Duodenal mucosa (tissue), 2 donors: ENCODE data around the gene NUDT1.

ENCODE experiments used
- H3K27ac ChIP-seq: one replicate; pipeline ENCODE4 v1.7.0; 2013; ENCODE audit warnings: low read depth, low read length
- H3K27me3 ChIP-seq, 2 donors: one replicate each; pipeline ENCODE4 v1.7.0; 2013; ENCODE audit warnings: low read length in 2 of 2, control low read depth in 1 of 2; ENCODE audit not compliant: insufficient read depth in 2 of 2, control insufficient read depth in 1 of 2
- H3K36me3 ChIP-seq, 2 donors: one replicate each; pipeline ENCODE4 v1.7.0; 2013; ENCODE audit warnings: low read length in 2 of 2, control low read depth in 1 of 2; ENCODE audit not compliant: insufficient read depth in 2 of 2, control insufficient read depth in 1 of 2
- H3K4me1 ChIP-seq, 2 donors: one replicate each; pipeline ENCODE4 v1.7.0; 2013; ENCODE audit warnings: low read length in 2 of 2, control low read depth in 1 of 2; ENCODE audit not compliant: insufficient read depth in 2 of 2, control insufficient read depth in 1 of 2
- H3K4me3 ChIP-seq, 2 donors: one replicate each; pipeline ENCODE4 v1.7.0; 2013; ENCODE audit warnings: low read length in 2 of 2, low read depth in 1 of 2
- H3K9ac ChIP-seq, 2 donors: one replicate each; pipeline ENCODE4 v1.7.0; 2013; ENCODE audit warnings: low read length in 2 of 2, low read depth in 1 of 2
- H3K9me3 ChIP-seq, 2 donors: one replicate each; pipeline ENCODE4 v1.7.0; 2013; ENCODE audit warnings: low read length in 2 of 2, control low read depth in 1 of 2; ENCODE audit not compliant: control insufficient read depth in 1 of 2

Gene NUDT1

DNA sequence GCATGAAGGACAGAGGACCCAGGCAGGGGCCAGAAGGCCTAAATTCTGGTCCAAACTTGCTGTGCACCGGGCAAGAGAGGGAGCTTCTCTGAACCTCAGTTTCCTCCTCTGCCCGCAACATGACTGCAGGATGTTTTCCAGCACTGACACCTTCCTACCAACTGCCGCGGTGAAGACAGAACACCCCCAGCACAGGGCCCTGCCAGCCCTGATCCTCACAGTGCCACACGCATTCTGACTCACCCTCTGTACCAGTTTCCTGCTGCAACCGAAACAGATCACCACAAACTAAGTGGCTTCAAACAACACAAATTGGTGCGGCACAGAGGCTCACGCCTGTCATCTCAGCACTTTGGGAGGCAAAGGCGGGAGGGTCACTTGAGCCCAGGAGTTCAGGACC, 27.4 kb upstream of the NUDT1 start:
- no peak overlapping the region for H3K9ac ChIP-seq
- no peaks in the 10 kb centered on the region for H3K4me1 ChIP-seq
- peaks cover 25 to 67% of the 10 kb centered on the region in 2 donors for H3K36me3 ChIP-seq
- H3K27ac ChIP-seq, result no peak overlapping the region
- no peak overlapping the region for H3K4me3 ChIP-seq
- no peaks in the 10 kb centered on the region for H3K9me3 ChIP-seq
- H3K27me3 ChIP-seq, result no peaks in the 10 kb centered on the region

DNA sequence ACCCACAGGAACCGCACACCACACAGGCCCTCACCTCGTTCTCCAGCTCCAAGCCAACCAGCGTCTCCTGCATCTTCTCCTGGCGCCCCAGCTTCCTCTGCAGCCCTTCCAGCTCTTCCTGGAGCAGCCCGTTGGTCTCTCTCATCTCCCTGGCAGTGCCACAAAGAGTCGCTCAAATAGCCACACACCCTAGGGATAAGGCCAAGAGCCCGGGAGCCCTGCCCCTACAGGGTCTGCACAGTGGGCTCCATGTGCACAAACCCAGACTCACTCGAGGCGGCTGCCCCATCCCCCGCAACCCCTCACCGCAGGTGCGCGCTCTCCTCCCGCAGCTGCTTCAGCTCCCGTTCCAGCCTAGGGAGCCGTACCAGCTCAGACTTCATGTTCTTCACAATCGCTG, 26.2 kb upstream of the NUDT1 start:
- Histone ChIP-seq H3K4me3 (no peak overlapping the region), H3K4me1 (no peaks in the 10 kb centered on the region), H3K27me3 (no peaks in the 10 kb centered on the region), H3K9ac (no peak overlapping the region), H3K27ac (no peak overlapping the region), H3K36me3 (peaks cover 21 to 72% of the 10 kb centered on the region in 2 donors), H3K9me3 (no peaks in the 10 kb centered on the region)

DNA sequence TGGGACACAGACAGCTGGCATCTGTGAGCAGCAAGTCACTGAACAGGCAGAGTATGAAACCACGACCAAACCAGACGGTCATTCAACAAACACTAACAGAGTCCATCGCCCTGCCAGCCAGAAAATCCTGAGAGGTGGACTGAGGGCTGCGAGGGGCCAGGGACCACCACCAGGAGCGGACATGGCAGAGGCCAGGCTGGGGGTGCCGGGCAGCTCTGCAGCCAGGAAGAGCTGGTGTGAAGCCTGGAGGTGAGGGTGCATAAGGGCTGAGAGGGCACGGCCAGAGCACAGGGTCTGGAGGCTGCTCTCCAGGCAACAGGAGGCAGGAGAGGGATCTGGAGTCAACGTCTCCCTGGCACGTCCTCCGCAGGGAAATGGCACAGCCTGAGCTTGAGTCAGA, 24.8 kb upstream of the NUDT1 start:
- H3K36me3 ChIP-seq, result peaks cover 21 to 73% of the 10 kb centered on the region in 2 donors

DNA sequence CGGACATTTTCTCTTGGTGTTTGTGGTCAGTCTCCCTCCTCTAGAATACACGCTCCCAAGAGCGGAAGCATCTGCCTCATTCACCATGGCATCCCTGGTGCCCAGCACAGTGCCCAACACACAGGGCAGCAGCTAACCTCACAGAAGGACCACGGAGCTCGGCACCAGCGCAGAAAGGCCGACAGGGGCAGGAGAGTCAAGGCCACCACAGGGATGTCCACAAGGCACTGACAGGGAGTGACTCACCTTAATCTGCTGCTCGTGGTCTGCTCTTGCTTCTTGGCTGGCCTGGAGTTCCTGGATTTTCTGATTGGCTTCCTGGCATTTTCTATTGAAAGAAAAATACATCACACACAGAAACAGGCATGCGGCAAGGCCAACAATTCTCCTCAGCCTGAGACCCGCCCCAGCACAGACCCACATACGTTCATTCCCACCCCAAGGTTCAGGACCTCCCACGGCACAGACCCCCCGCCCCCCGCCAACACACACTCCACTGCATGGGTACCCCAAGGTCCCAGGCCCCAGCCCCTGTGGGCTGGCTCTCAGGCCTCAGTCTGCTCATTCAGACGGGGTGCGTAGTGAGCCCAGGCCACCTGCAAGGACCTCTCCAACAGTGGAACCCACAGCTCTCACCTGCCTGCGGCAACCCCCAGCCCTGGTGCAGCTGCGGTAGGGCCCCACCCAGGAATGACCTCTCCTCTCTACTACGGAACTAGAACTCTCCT, 24.1 kb upstream of the NUDT1 start:
- Histone ChIP-seq H3K4me3 (no peak overlapping the region), H3K27ac (no peak overlapping the region), H3K9ac (no peak overlapping the region), H3K4me1 (no peaks in the 10 kb centered on the region), H3K36me3 (peaks cover 21 to 72% of the 10 kb centered on the region in 2 donors), H3K27me3 (no peaks in the 10 kb centered on the region), H3K9me3 (no peaks in the 10 kb centered on the region)

More for the DNA sequence above, 24.8 kb upstream of the NUDT1 start:
- no peaks in the 10 kb centered on the region for H3K9me3 ChIP-seq
- H3K9ac ChIP-seq, result no peak overlapping the region
- no peak overlapping the region for H3K27ac ChIP-seq
- no peak overlapping the region for H3K4me3 ChIP-seq
- H3K27me3 ChIP-seq, result no peaks in the 10 kb centered on the region
- H3K4me1 ChIP-seq, result no peaks in the 10 kb centered on the region

DNA sequence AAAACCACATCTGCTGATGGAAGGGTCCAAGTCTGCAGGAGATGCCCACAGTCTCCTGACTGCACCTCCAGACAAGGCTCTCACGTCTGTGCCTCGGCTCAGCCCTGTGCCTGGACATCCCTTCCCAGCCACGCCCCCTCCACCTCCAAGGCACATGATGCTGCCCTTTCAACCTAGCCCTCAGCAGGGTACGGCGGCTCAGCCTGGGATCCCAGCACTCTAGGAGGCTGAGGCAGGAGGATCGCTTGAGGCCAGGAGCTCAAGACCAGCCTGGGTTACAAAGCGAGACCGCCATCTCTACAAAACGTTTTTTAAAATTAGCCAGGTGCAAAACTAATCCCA, 23.6 kb upstream of the NUDT1 start:
- Histone ChIP-seq H3K27me3 (no peaks in the 10 kb centered on the region), H3K9ac (no peak overlapping the region), H3K4me1 (no peaks in the 10 kb centered on the region), H3K27ac (no peak overlapping the region), H3K36me3 (peaks cover 21 to 70% of the 10 kb centered on the region in 2 donors), H3K4me3 (no peak overlapping the region), H3K9me3 (no peaks in the 10 kb centered on the region)

DNA sequence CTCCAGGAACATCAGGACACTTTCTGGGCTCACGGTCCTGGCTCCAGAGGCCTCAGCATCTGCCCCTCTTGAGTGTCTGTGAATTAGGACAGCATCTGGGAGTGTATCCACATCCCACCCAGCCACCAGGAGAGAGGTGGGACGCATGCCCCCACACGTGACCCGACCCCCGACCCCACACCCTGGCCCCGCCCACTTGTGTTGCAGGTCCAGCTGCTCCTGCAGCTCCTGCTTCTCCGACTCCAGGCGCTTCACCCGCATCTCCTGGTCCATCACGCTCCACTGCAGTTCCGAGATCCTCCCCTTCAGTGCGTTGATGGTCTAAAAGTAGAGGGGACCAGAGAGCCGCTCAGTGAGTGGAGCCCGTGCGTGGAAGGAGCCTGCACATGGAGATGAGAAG, 22.9 kb upstream of the NUDT1 start:
- no peak overlapping the region for H3K9ac ChIP-seq
- no peaks in the 10 kb centered on the region for H3K27me3 ChIP-seq
- H3K27ac ChIP-seq, result no peak overlapping the region
- no peaks in the 10 kb centered on the region for H3K9me3 ChIP-seq
- no peak overlapping the region for H3K4me3 ChIP-seq
- H3K36me3 ChIP-seq, result peaks cover 15 to 67% of the 10 kb centered on the region in 2 donors
- no peaks in the 10 kb centered on the region for H3K4me1 ChIP-seq

DNA sequence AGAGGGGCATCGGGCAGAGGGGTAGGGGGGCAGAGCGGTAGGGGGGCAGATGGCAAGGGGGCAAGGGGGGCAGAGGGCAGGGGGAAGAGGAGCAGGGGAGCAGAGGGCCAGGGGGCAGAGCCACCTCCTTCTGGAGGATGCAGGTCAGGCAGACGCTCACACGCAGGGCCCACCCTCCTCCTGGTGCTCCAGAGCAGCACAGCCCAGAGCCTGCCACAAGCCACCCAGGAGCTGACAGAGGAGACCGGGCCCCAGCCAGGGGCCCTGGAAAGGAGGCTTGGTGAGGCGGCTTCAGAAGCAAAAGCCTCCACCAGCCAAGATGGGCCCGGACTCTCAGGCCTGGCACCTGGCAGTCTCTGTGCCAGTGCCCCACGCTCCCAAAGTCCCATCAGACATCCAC, 22.4 kb upstream of the NUDT1 start:
- no peak overlapping the region for H3K9ac ChIP-seq
- peaks cover 10 to 67% of the 10 kb centered on the region in 2 donors for H3K36me3 ChIP-seq
- no peaks in the 10 kb centered on the region for H3K9me3 ChIP-seq
- no peak overlapping the region for H3K27ac ChIP-seq
- no peak overlapping the region for H3K4me3 ChIP-seq
- H3K27me3 ChIP-seq, result no peaks in the 10 kb centered on the region
- no peaks in the 10 kb centered on the region for H3K4me1 ChIP-seq

DNA sequence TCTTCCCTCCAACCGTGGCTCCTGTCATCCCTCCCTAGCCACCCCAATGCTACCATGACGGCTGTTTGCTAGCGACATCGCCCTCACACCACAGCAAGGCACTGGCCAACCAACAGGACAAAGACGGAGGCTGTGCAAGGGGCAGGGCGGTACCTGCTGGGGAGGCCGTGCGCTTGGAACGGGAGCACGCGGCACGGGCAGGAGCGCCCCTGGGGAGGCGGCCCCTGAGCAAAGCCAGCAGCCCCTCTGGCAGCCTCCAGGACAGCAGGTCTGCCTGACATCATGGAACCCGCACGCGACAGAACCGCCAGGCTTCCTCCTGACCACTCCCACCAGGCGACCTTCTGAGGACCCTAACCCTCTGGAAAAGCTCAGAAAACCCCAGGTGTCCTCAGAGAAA, 22.0 kb upstream of the NUDT1 start:
- no peak overlapping the region for H3K4me3 ChIP-seq
- no peaks in the 10 kb centered on the region for H3K9me3 ChIP-seq
- H3K27me3 ChIP-seq, result no peaks in the 10 kb centered on the region
- H3K36me3 ChIP-seq, result peaks cover 9 to 68% of the 10 kb centered on the region in 2 donors
- H3K4me1 ChIP-seq, result no peaks in the 10 kb centered on the region
- H3K27ac ChIP-seq, result no peak overlapping the region
- H3K9ac ChIP-seq, result no peak overlapping the region

DNA sequence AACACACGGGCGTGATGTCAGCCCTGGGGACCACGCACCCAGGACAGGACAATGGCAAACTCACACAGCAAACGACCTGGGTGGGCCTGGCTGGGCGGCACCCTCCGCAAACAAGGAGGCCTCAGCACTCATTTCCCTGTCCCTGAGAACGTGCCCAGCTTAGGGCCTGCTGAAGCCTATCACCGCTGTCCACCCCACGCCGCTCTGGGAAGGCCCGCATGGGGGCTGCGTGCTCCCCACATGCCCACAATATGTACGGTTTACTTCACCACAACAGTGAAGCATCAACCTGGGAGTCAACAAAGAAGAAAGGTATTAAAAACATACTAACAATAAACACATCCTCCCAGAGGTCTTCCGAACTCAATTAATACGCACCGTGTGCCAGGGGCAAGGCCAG, 21.5 kb upstream of the NUDT1 start:
- Histone ChIP-seq H3K27ac (no peak overlapping the region), H3K27me3 (no peaks in the 10 kb centered on the region), H3K4me3 (no peak overlapping the region), H3K36me3 (peaks cover 7 to 70% of the 10 kb centered on the region in 2 donors), H3K4me1 (no peaks in the 10 kb centered on the region), H3K9me3 (no peaks in the 10 kb centered on the region), H3K9ac (no peak overlapping the region)

DNA sequence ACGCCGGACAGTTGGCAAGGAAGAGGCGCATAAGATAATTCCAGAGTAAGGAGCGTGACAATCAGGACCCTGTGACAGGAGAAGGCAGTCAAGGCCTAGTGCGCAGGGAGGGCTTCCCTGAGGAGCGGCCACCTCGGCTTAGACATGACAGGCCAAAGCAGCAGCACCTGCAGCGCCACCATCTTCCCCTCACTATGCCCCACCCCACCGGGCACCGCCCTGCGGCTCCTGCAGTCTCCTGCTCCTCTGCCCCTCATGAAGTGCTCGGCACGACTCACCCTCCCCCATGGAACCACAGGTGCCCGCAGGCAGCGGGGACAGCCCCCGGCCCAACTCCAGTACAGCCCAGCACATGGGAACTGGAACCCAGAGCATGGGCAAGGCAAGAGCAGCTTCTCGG, 21.1 kb upstream of the NUDT1 start:
- peaks cover 5 to 70% of the 10 kb centered on the region in 2 donors for H3K36me3 ChIP-seq

More for the DNA sequence above, 21.1 kb upstream of the NUDT1 start:
- H3K4me3 ChIP-seq, result no peak overlapping the region
- no peaks in the 10 kb centered on the region for H3K9me3 ChIP-seq
- no peaks in the 10 kb centered on the region for H3K27me3 ChIP-seq
- no peak overlapping the region for H3K9ac ChIP-seq
- no peaks in the 10 kb centered on the region for H3K4me1 ChIP-seq
- H3K27ac ChIP-seq, result no peak overlapping the region
